CD14-positive monocyte (primary cell): ENCODE data around the gene SUOX. TPM values are rescaled to one million over a fixed set of nuclear protein-coding genes. Genes with fewer than 3 reads are reported as not detected.

Experiments used
- DNase-seq, 3 donors: peaks; one replicate each; pipeline ENCODE4 v3.0.0-alpha.2; 2011 to 2022
- H2AFZ ChIP-seq: 2 replicates; pipeline ENCODE4 v1.6.0; 2012; ENCODE audit warnings: mild to moderate bottlenecking, low read depth, low read length, inconsistent platforms; ENCODE audit not compliant: insufficient read depth, poor library complexity, severe bottlenecking
- H3K27ac ChIP-seq, 2 donors: 1 replicate in 1 of 2; 2 replicates in 1 of 2; pipeline ENCODE4 v1.5.1; 2012 to 2013; ENCODE audit warnings: low read length in 2 of 2, control low read depth in 1 of 2, inconsistent platforms in 1 of 2, low read depth in 1 of 2, mild to moderate bottlenecking in 1 of 2
- H3K27me3 ChIP-seq, 2 donors: one replicate each; pipeline versions ENCODE4 v1.6.0 to v1.6.1; 2011 to 2013; ENCODE audit warnings: low read length in 2 of 2; ENCODE audit not compliant: control insufficient read depth in 2 of 2, insufficient read depth in 2 of 2
- H3K36me3 ChIP-seq, 2 donors: replicated peaks in 1 of 2; 1 replicate in 1 of 2; 2 replicates in 1 of 2; pipeline versions ENCODE4 v1.5.1 to v1.6.1; 2012 to 2013; ENCODE audit warnings: low read length in 2 of 2, control low read depth in 1 of 2, inconsistent platforms in 1 of 2, mild to moderate bottlenecking in 1 of 2; ENCODE audit not compliant: insufficient read depth in 2 of 2, control insufficient read depth in 1 of 2
- H3K4me1 ChIP-seq, 2 donors: 1 replicate in 1 of 2; 2 replicates in 1 of 2; pipeline versions ENCODE4 v1.5.1 to v1.6.1; 2012 to 2013; ENCODE audit warnings: low read length in 2 of 2, control low read depth in 1 of 2, inconsistent platforms in 1 of 2, mild to moderate bottlenecking in 1 of 2, moderate library complexity in 1 of 2; ENCODE audit not compliant: insufficient read depth in 2 of 2, control insufficient read depth in 1 of 2
- H3K4me2 ChIP-seq: replicated peaks from 2 replicates; pipeline ENCODE3; 2012; ENCODE audit warnings: low read length, moderate library complexity, mild to moderate bottlenecking; ENCODE audit not compliant: poor library complexity, severe bottlenecking; ENCODE audit errors: extremely low read depth
- H3K4me3 ChIP-seq, 3 experiments: fragments of 200-600 bp in 1 of 3; sonication (generic) in 1 of 3; replicated peaks in 1 of 3; 1 replicate in 2 of 3; 2 replicates in 1 of 3; pipeline ENCODE4 v1.5.1; 2011 to 2013; ENCODE audit warnings: low read length in 3 of 3, mild to moderate bottlenecking in 3 of 3, control low read depth in 2 of 3, low read depth in 2 of 3, inconsistent platforms in 1 of 3, moderate library complexity in 1 of 3
- H3K79me2 ChIP-seq: 2 replicates; pipeline ENCODE4 v1.6.0; 2012; ENCODE audit warnings: mild to moderate bottlenecking, control low read depth, inconsistent platforms, low read length, moderate library complexity; ENCODE audit not compliant: insufficient read depth
- H3K9ac ChIP-seq: 2 replicates; pipeline ENCODE4 v1.6.0; 2017; ENCODE audit warnings: low read length, mild to moderate bottlenecking; ENCODE audit not compliant: insufficient read depth, poor library complexity, severe bottlenecking
- H3K9me3 ChIP-seq, 2 donors: replicated peaks in 1 of 2; 1 replicate in 1 of 2; 2 replicates in 1 of 2; pipeline versions ENCODE4 v1.5.1 to v1.6.1; 2012 to 2013; ENCODE audit warnings: low read length in 2 of 2, control low read depth in 1 of 2; ENCODE audit not compliant: control insufficient read depth in 1 of 2, insufficient read depth in 1 of 2
- H4K20me1 ChIP-seq: 2 replicates; pipeline ENCODE4 v1.6.0; 2012; ENCODE audit warnings: mild to moderate bottlenecking, low read length, control low read depth, moderate library complexity; ENCODE audit not compliant: insufficient read depth
- H3K27ac Mint-ChIP-seq, 7 donors: one replicate each; pipeline ENCODE4 v1.8.0; 2020; ENCODE audit warnings: mild to moderate bottlenecking in 7 of 7, mixed read lengths in 7 of 7, moderate library complexity in 6 of 7, inconsistent platforms in 2 of 7
- H3K27me3 Mint-ChIP-seq, 3 donors: one replicate each; pipeline ENCODE4 v1.8.0; 2021 to 2022; ENCODE audit warnings: low read depth in 3 of 3, mild to moderate bottlenecking in 3 of 3, mixed read lengths in 3 of 3, moderate library complexity in 3 of 3, inconsistent platforms in 1 of 3
- H3K36me3 Mint-ChIP-seq, 2 donors: one replicate each; pipeline ENCODE4 v1.8.0; 2020; ENCODE audit warnings: mixed read lengths in 2 of 2, inconsistent platforms in 1 of 2, mild to moderate bottlenecking in 1 of 2
- H3K4me1 Mint-ChIP-seq: one replicate; pipeline ENCODE4 v1.8.0; 2020; ENCODE audit warnings: mild to moderate bottlenecking, mixed read lengths
- H3K4me3 Mint-ChIP-seq, 2 donors: one replicate each; pipeline ENCODE4 v1.8.0; 2020; ENCODE audit warnings: mild to moderate bottlenecking in 2 of 2, mixed read lengths in 2 of 2, moderate library complexity in 1 of 2
- H3K9me3 Mint-ChIP-seq, 7 donors: one replicate each; pipeline ENCODE4 v1.8.0; 2020 to 2022; ENCODE audit warnings: mixed read lengths in 7 of 7, mild to moderate bottlenecking in 6 of 7, moderate library complexity in 6 of 7, inconsistent platforms in 2 of 7
- CTCF ChIP-seq: fragments of 200-600 bp; IDR thresholded peaks from one replicate; pipeline ENCODE4 v1.8.0; 2022; ENCODE audit warnings: antibody characterized with exemption, mild to moderate bottlenecking
- WGBS: methylation state at CpG from one replicate; pipeline ENCODE4 v1.1.5; 2013; ENCODE audit warnings: missing lambda C conversion rate; ENCODE audit not compliant: insufficient coverage; 5-methylcytosine and 5-hydroxymethylcytosine counted together
- intact Hi-C, 2 donors: fragments of 100-400 bp; cut with micrococcal nuclease; formaldehyde crosslinking; loops; one replicate each; pipeline versions ENCODE4 v1.15.0 to v1.15.1; 2023
- polyA plus RNA-seq, 3 donors: library from polyadenylated mRNA; depleted of rRNA in 1 of 3; unstranded in 2 of 3; stranded (reverse) in 1 of 3; fragments of 300-500 nt in 2 of 3; fragments of >200 nt in 1 of 3; fragmentation: Illumina TruSeq in 2 of 3; gene quantifications; 1 replicate in 2 of 3; 2 replicates in 1 of 3; pipeline ENCODE4 v1.2.3, GENCODE V29; 2012 to 2021

Gene SUOX
- polyA plus RNA-seq, 3 donors: 9.7 to 17.1 (median 14.4) TPM

GRCh38 chr12:56053407-56053893 is 56.4 kb downstream of the SUOX start:
- H3K9me3 Mint-ChIP-seq: peaks cover 0 to 2% (median 0%) of the 10 kb centered on the region in 7 donors
- no peak overlapping the region for H3K27ac Mint-ChIP-seq
- Histone ChIP-seq H3K4me2 (no peak overlapping the region), H3K79me2 (no peaks in the 10 kb centered on the region), H3K9ac (no peak overlapping the region), H3K27me3 (no peaks in the 10 kb centered on the region), H3K36me3 (no peaks in the 10 kb centered on the region), H2AFZ (no peak overlapping the region), H3K27ac (no peak overlapping the region), H3K4me1 (no peaks in the 10 kb centered on the region), H4K20me1 (no peaks in the 10 kb centered on the region), H3K4me3 (no peak overlapping the region), H3K9me3 (no peaks in the 10 kb centered on the region)
- TF ChIP-seq CTCF: no peak
- intact Hi-C loops: no loop called here
- peaks cover 2 to 5% (median 2%) of the 10 kb centered on the region in 3 donors for H3K27me3 Mint-ChIP-seq
- no peak for DNase-seq
- no peak overlapping the region for H3K4me3 Mint-ChIP-seq
- no peaks in the 10 kb centered on the region for H3K36me3 Mint-ChIP-seq
- WGBS: 100% methylated on average over 5 of the region's 6 CpGs
- H3K4me1 Mint-ChIP-seq: no peaks in the 10 kb centered on the region

Other genes with a start within 250 kb of the SUOX start
- 100 to 1,000 TPM in 1 of 3 donors, 10 to 100 TPM in 2; 28.9 to 139 (median 98.6) TPM for gene SARNP, start 179.6 kb upstream of the SUOX start, polyA plus RNA-seq
- gene ORMDL2, start 179.2 kb upstream of the SUOX start, polyA plus RNA-seq: 100 to 1,000 TPM in 2 of 3 donors, 10 to 100 TPM in 1; 15.5 to 140 (median 137) TPM
- 10 to 100 TPM in 2 of 3 donors, 1 to 10 TPM in 1; 6.2 to 26.2 (median 24.2) TPM for gene DNAJC14, start 167.7 kb upstream of the SUOX start, polyA plus RNA-seq
- 1 to 10 TPM in 2 of 3 donors, under 1 TPM in 1; 0.81 to 2.8 (median 1.0) TPM for gene MMP19, start 154.3 kb upstream of the SUOX start, polyA plus RNA-seq
- gene PYM1, start 69.4 kb upstream of the SUOX start, polyA plus RNA-seq: 10 to 100 TPM; 17.3 to 47.1 (median 39.5) TPM
- gene DGKA, start 66.1 kb upstream of the SUOX start, polyA plus RNA-seq: 10 to 100 TPM; 16.0 to 99.1 (median 21.4) TPM
- gene PMEL, start 31.2 kb upstream of the SUOX start, polyA plus RNA-seq: under 1 TPM; 0.37 to 0.54 (median 0.40) TPM
- 10 to 100 TPM in 1 of 3 donors, 1 to 10 TPM in 2; 4.1 to 11.8 (median 4.7) TPM for gene CDK2, start 30.4 kb upstream of the SUOX start, polyA plus RNA-seq
- gene RAB5B, start 23.2 kb upstream of the SUOX start, polyA plus RNA-seq: 10 to 100 TPM; 44.0 to 63.0 (median 48.5) TPM
- 1 to 10 TPM in 2 of 3 donors, under 1 TPM in 1; 0.09 to 4.9 (median 1.3) TPM for gene IKZF4, start 23.8 kb downstream of the SUOX start, polyA plus RNA-seq
- 100 to 1,000 TPM; 238 to 363 (median 286) TPM for gene RPS26, start 44.6 kb downstream of the SUOX start, polyA plus RNA-seq
- gene ERBB3, start 82.9 kb downstream of the SUOX start, polyA plus RNA-seq: under 1 TPM in 1 of 3 donors, not detected in 2; 0.01 TPM
- gene PA2G4, start 107.3 kb downstream of the SUOX start, polyA plus RNA-seq: 10 to 100 TPM; 83.0 to 84.2 (median 83.0) TPM
- gene RPL41, start 119.4 kb downstream of the SUOX start, polyA plus RNA-seq: 1,000 to 10,000 TPM; 2,986 to 5,048 (median 3,308) TPM
- 1 to 10 TPM; 1.7 to 3.1 (median 1.8) TPM for gene ZC3H10, start 121.0 kb downstream of the SUOX start, polyA plus RNA-seq
- gene ESYT1, start 131.0 kb downstream of the SUOX start, polyA plus RNA-seq: 10 to 100 TPM; 74.2 to 81.1 (median 74.6) TPM
- 1 to 10 TPM; 2.7 to 4.3 (median 4.1) TPM for gene MYL6B, start 155.3 kb downstream of the SUOX start, polyA plus RNA-seq
- 1,000 to 10,000 TPM; 1,962 to 3,939 (median 3,189) TPM for gene MYL6, start 161.1 kb downstream of the SUOX start, polyA plus RNA-seq
- gene SMARCC2, start 192.2 kb downstream of the SUOX start, polyA plus RNA-seq: 10 to 100 TPM; 22.2 to 63.7 (median 43.5) TPM
- 10 to 100 TPM; 35.8 to 82.0 (median 45.7) TPM for gene RNF41, start 224.6 kb downstream of the SUOX start, polyA plus RNA-seq
- 10 to 100 TPM in 1 of 3 donors, 1 to 10 TPM in 2; 2.7 to 10.1 (median 3.2) TPM for gene NABP2, start 227.1 kb downstream of the SUOX start, polyA plus RNA-seq
- gene SLC39A5, start 232.8 kb downstream of the SUOX start, polyA plus RNA-seq: under 1 TPM in 2 of 3 donors, not detected in 1; 0.21 to 0.25 TPM